Spleen (tissue), 7 donors: ENCODE data around the gene SH3BP5L.

Source experiments
- POLR2A ChIP-seq, 3 donors: fragments of 450-650 bp; IDR thresholded peaks; one replicate each; pipeline ENCODE4 v1.5.1; 2017; ENCODE audit warnings: antibody characterized with exemption in 3 of 3, mild to moderate bottlenecking in 1 of 3
- POLR2AphosphoS5 ChIP-seq, 3 donors: sonication (generic); formaldehyde crosslinking; IDR thresholded peaks; one replicate each; pipeline ENCODE4 v1.5.1; 2017; ENCODE audit warnings: antibody characterized with exemption in 3 of 3
- TF ChIP-seq, protein P1 (sequence below), 11 experiments: fragments of 200-600 bp in 7 of 11; fragments of 450-650 bp in 4 of 11; sonication (generic) in 4 of 11; IDR thresholded peaks in 8 of 11; conservative IDR thresholded peaks in 3 of 11; 1 replicate in 7 of 11; 2 replicates in 4 of 11; pipeline versions ENCODE4 v1.4.0 to v1.8.0; 2016 to 2021; ENCODE audit warnings: antibody characterized with exemption in 11 of 11, inconsistent platforms in 4 of 11, mild to moderate bottlenecking in 1 of 11
- donor health status: DM: no; HTN: no; CAD: no; lungs with moderate emphysema.
- donor health status: DM: no; HTN: no; CAD: no.
- donor health status: DM: no; HTN: no; CAD: no.

- TF ChIP-seq, protein P1, sequence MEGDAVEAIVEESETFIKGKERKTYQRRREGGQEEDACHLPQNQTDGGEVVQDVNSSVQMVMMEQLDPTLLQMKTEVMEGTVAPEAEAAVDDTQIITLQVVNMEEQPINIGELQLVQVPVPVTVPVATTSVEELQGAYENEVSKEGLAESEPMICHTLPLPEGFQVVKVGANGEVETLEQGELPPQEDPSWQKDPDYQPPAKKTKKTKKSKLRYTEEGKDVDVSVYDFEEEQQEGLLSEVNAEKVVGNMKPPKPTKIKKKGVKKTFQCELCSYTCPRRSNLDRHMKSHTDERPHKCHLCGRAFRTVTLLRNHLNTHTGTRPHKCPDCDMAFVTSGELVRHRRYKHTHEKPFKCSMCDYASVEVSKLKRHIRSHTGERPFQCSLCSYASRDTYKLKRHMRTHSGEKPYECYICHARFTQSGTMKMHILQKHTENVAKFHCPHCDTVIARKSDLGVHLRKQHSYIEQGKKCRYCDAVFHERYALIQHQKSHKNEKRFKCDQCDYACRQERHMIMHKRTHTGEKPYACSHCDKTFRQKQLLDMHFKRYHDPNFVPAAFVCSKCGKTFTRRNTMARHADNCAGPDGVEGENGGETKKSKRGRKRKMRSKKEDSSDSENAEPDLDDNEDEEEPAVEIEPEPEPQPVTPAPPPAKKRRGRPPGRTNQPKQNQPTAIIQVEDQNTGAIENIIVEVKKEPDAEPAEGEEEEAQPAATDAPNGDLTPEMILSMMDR (IDR thresholded peaks at IDR 0.05 in 8 of 11, conservative IDR thresholded peaks at IDR 0.05 in 3 of 11), result no peak
- TF ChIP-seq POLR2AphosphoS5 (IDR thresholded peaks at IDR 0.05), result no peak
- no peak for TF ChIP-seq POLR2A (IDR thresholded peaks at IDR 0.05)
These were observed 35.3 kb downstream of the SH3BP5L start for GRCh38 chr1:248790456-248790855.
